Esophagus muscularis mucosa (tissue), 4 donors: ENCODE measurements around the gene TMEM106B.

Experiments
- CTCF ChIP-seq, 3 experiments: fragments of 200-600 bp in 2 of 3; fragments of 450-650 bp in 1 of 3; sonication (generic) in 2 of 3; IDR thresholded peaks; one replicate each; pipeline ENCODE4 v1.5.1; 2017 to 2019; ENCODE audit warnings: antibody characterized with exemption in 3 of 3, mild to moderate bottlenecking in 2 of 3, moderate library complexity in 1 of 3
- EP300 ChIP-seq: sonication (generic); formaldehyde crosslinking; IDR thresholded peaks from one replicate; pipeline ENCODE4 v1.6.1; 2017; ENCODE audit warnings: antibody characterized with exemption
- POLR2A ChIP-seq: fragments of 450-650 bp; IDR thresholded peaks from one replicate; pipeline ENCODE4 v1.6.1; 2017; ENCODE audit warnings: antibody characterized with exemption, moderate library complexity, mild to moderate bottlenecking, low read depth
- POLR2AphosphoS5 ChIP-seq, 2 donors: sonication (generic); formaldehyde crosslinking; IDR thresholded peaks; one replicate each; pipeline ENCODE4 v1.6.1; 2017; ENCODE audit warnings: antibody characterized with exemption in 2 of 2

GRCh38 chr7:12287901-12288300 is 76.8 kb downstream of the TMEM106B start:
- no peak for TF ChIP-seq CTCF (IDR thresholded peaks at IDR 0.05)
- no peak for TF ChIP-seq POLR2A
- TF ChIP-seq POLR2AphosphoS5 (IDR thresholded peaks at IDR 0.05): no peak
- TF ChIP-seq EP300: no peak
